Mesendoderm (in vitro differentiated cells): ENCODE measurements around the gene ARSG.
A peak's percentile ranks its signal among the peaks of the same experiment; 100 is the strongest.

Source experiments
- DNase-seq: peaks from one replicate; pipeline ENCODE4 v3.0.0; 2013
- H2AK5ac ChIP-seq: 2 replicates; pipeline ENCODE4 v1.6.1; 2013; ENCODE audit warnings: low read length, inconsistent platforms
- H2BK120ac ChIP-seq: 2 replicates; pipeline ENCODE4 v1.6.1; 2013; ENCODE audit warnings: low read depth, mild to moderate bottlenecking, low read length, moderate library complexity, mixed read lengths
- H2BK15ac ChIP-seq: replicated peaks from 2 replicates; pipeline ENCODE4 v1.6.1; 2013; ENCODE audit warnings: low read depth, mild to moderate bottlenecking, moderate library complexity
- H2BK5ac ChIP-seq: 2 replicates; pipeline ENCODE4 v1.6.1; 2013; ENCODE audit warnings: low read length, inconsistent platforms
- H3K18ac ChIP-seq: 2 replicates; pipeline ENCODE4 v1.6.1; 2013; ENCODE audit warnings: mild to moderate bottlenecking, low read length, mixed read lengths
- H3K23ac ChIP-seq: one replicate; pipeline ENCODE4 v1.6.1; 2013; ENCODE audit warnings: low read length
- H3K27ac ChIP-seq: 2 replicates; pipeline ENCODE4 v1.5.1; 2013; ENCODE audit warnings: low read depth, mild to moderate bottlenecking, inconsistent platforms, low read length, moderate library complexity
- H3K27me3 ChIP-seq: 2 replicates; pipeline ENCODE4 v1.6.1; 2013; ENCODE audit warnings: low read length, control low read depth, mild to moderate bottlenecking, inconsistent platforms; ENCODE audit not compliant: insufficient read depth, poor library complexity
- H3K36me3 ChIP-seq: 2 replicates; pipeline ENCODE4 v1.6.1; 2013; ENCODE audit warnings: low read length, inconsistent platforms; ENCODE audit not compliant: control insufficient read depth, insufficient read depth
- H3K4ac ChIP-seq: one replicate; pipeline ENCODE4 v1.6.1; 2013; ENCODE audit warnings: low read depth, mild to moderate bottlenecking, low read length, moderate library complexity
- H3K4me1 ChIP-seq: 2 replicates; pipeline ENCODE4 v1.6.1; 2013; ENCODE audit warnings: low read depth, low read length, inconsistent platforms; ENCODE audit not compliant: control insufficient read depth
- H3K4me2 ChIP-seq: 2 replicates; pipeline ENCODE4 v1.6.1; 2013; ENCODE audit warnings: low read length
- H3K4me3 ChIP-seq: 2 replicates; pipeline ENCODE4 v1.5.1; 2013; ENCODE audit warnings: mild to moderate bottlenecking, low read length
- H3K56ac ChIP-seq: one replicate; pipeline ENCODE4 v1.6.1; 2013; ENCODE audit warnings: low read length
- H3K79me1 ChIP-seq: 2 replicates; pipeline ENCODE4 v1.6.1; 2013; ENCODE audit warnings: low read length, inconsistent platforms
- H3K79me2 ChIP-seq: 2 replicates; pipeline ENCODE4 v1.6.1; 2013; ENCODE audit warnings: mild to moderate bottlenecking, low read length; ENCODE audit not compliant: control insufficient read depth, insufficient read depth
- H3K9ac ChIP-seq: 2 replicates; pipeline ENCODE4 v1.6.1; 2013; ENCODE audit warnings: low read length, inconsistent platforms
- H4K5ac ChIP-seq: one replicate; pipeline ENCODE4 v1.6.1; 2013; ENCODE audit warnings: low read length
- H4K8ac ChIP-seq: one replicate; pipeline ENCODE4 v1.6.1; 2013; ENCODE audit warnings: low read depth, mild to moderate bottlenecking, control low read depth, low read length, moderate library complexity
- WGBS: extraction: QIAGEN DNeasy Blood & Tissue Kit; methylation state at CpG from one replicate; pipeline ENCODE4 v1.1.7; 2013; ENCODE audit warnings: low lambda C conversion rate, missing lambda C conversion rate; ENCODE audit not compliant: insufficient coverage; ENCODE audit errors: extremely low coverage; 5-methylcytosine and 5-hydroxymethylcytosine counted together

ARSG gene

GRCh38 chr17:68391561-68392268 is 100.4 kb downstream of the ARSG start:
- Histone ChIP-seq H3K23ac (no peak overlapping the region), H3K36me3 (no peaks in the 10 kb centered on the region), H3K4me2 (no peak overlapping the region), H3K4me3 (no peak overlapping the region), H2BK5ac (no peak overlapping the region), H3K79me1 (no peaks in the 10 kb centered on the region), H2BK120ac (no peak overlapping the region), H2BK15ac (no peak overlapping the region), H3K9ac (no peak overlapping the region), H2AK5ac (no peak overlapping the region), H3K4me1 (no peaks in the 10 kb centered on the region), H3K56ac (no peak overlapping the region), H3K79me2 (no peaks in the 10 kb centered on the region), H3K27ac (no peak overlapping the region), H4K5ac (no peak overlapping the region), H3K18ac (no peak overlapping the region), H4K8ac (no peak overlapping the region), H3K27me3 (no peaks in the 10 kb centered on the region), H3K4ac (no peak overlapping the region)
- DNase-seq = no peak
- WGBS = no CpG with 5 or more reads among the region's 16 CpGs

GRCh38 chr17:68394608-68395331 is 103.5 kb downstream of the ARSG start:
- H3K4me1 ChIP-seq = no peaks in the 10 kb centered on the region
- H3K4me3 ChIP-seq = no peak overlapping the region
- no peak overlapping the region for H3K56ac ChIP-seq
- DNase-seq = no peak
- no peak overlapping the region for H3K27ac ChIP-seq
- no peak overlapping the region for H2BK120ac ChIP-seq
- no peaks in the 10 kb centered on the region for H3K79me2 ChIP-seq
- no peak overlapping the region for H4K5ac ChIP-seq
- no peak overlapping the region for H2BK15ac ChIP-seq
- no peak overlapping the region for H4K8ac ChIP-seq
- no peak overlapping the region for H2BK5ac ChIP-seq
- H3K79me1 ChIP-seq = no peaks in the 10 kb centered on the region
- H3K4me2 ChIP-seq = no peak overlapping the region
- H3K36me3 ChIP-seq = no peaks in the 10 kb centered on the region
- no CpG with 5 or more reads among the region's 12 CpGs for WGBS
- H3K27me3 ChIP-seq = no peaks in the 10 kb centered on the region
- H3K18ac ChIP-seq = no peak overlapping the region
- H3K23ac ChIP-seq = no peak overlapping the region
- H3K9ac ChIP-seq = no peak overlapping the region
- H2AK5ac ChIP-seq = no peak overlapping the region
- H3K4ac ChIP-seq = no peak overlapping the region

DNA sequence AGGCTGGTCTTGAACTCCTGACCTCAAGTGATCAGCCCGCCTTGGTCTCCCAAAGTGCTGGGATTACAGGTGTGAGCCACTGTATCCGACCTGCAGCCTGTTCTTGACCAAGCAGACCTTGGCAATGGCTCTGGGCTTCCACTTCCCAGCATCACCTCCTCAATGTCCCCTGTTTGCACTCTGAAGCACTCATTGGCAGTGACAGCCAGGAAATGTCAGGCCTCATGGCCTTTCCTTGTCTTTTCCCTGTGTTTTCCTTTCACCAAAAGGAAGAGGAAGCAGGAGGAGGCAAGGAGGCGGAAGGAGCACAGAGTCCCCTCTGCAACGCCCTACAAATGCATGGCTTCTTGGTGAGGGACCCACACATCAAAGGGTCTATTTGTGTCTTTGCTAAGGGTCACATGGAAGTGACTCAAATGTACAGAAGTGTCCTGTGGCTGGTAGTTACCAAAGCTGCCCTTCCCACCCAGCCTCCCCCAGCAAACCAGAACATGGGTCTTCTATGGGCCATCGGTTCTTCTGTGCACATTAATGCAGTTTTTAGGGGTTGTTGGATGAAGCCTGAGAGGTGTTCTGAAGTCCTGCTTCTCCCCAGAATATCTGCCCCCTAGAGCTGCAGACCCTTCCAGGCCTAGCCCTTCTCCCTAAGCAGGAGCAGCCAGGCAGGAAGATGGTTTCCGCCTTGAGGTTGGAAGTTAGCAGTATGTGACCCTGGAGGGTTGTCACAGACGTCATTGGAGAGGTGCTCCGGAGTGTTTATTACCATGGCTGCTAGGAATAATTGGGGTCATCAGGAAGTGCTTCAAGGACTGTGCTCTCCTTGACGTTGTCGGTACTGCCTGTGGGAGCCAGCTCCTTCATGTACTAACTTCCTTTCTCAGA is 105.2 kb downstream of the ARSG start:
- Histone ChIP-seq H2BK15ac (no peak overlapping the region), H3K27ac (no peak overlapping the region), H3K4me2 (no peak overlapping the region), H3K18ac (no peak overlapping the region), H2BK120ac (no peak overlapping the region), H2AK5ac (no peak overlapping the region), H3K27me3 (no peaks in the 10 kb centered on the region), H3K56ac (no peak overlapping the region), H3K4me1 (no peaks in the 10 kb centered on the region), H3K9ac (no peak overlapping the region), H2BK5ac (no peak overlapping the region), H3K4me3 (no peak overlapping the region), H4K8ac (no peak overlapping the region), H3K36me3 (no peaks in the 10 kb centered on the region), H3K4ac (no peak overlapping the region), H3K23ac (no peak overlapping the region), H3K79me2 (no peaks in the 10 kb centered on the region), H3K79me1 (no peaks in the 10 kb centered on the region), H4K5ac (no peak overlapping the region)
- no CpG with 5 or more reads among the region's 10 CpGs for WGBS
- no peak for DNase-seq

DNA sequence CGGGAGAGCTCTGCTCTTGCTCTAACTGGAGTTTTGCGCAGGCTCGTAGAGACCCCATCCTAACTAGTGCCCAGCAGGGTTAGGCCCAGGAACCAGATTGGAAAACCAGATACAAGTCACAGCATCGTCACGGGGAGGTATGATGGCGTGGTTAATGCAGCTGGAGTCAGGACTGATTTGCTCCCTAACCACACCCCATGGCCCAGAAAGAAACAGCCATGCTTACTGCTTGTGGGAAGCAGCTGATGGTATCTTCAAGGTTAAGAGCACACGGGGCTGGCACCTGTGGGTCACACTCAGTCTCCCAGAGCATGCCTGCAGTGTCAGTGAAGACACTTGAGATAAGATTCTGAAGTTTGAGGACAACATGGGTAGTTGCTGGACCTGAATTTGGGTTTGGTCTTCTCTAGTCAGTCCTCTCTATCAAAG is 105.8 kb downstream of the ARSG start:
- Histone ChIP-seq H3K27me3 (no peaks in the 10 kb centered on the region), H4K8ac (no peak overlapping the region), H4K5ac (no peak overlapping the region), H3K18ac (no peak overlapping the region), H3K4me1 (no peaks in the 10 kb centered on the region), H3K4me3 (no peak overlapping the region), H3K4ac (no peak overlapping the region), H3K56ac (no peak overlapping the region), H3K79me2 (no peaks in the 10 kb centered on the region), H2BK5ac (no peak overlapping the region), H2BK120ac (no peak overlapping the region), H3K4me2 (no peak overlapping the region), H2BK15ac (no peak overlapping the region), H3K79me1 (no peaks in the 10 kb centered on the region), H3K27ac (no peak overlapping the region), H3K23ac (no peak overlapping the region), H3K36me3 (no peaks in the 10 kb centered on the region), H3K9ac (no peak overlapping the region), H2AK5ac (no peak overlapping the region)
- no CpG with 5 or more reads among the region's 7 CpGs for WGBS
- no peak for DNase-seq

DNA sequence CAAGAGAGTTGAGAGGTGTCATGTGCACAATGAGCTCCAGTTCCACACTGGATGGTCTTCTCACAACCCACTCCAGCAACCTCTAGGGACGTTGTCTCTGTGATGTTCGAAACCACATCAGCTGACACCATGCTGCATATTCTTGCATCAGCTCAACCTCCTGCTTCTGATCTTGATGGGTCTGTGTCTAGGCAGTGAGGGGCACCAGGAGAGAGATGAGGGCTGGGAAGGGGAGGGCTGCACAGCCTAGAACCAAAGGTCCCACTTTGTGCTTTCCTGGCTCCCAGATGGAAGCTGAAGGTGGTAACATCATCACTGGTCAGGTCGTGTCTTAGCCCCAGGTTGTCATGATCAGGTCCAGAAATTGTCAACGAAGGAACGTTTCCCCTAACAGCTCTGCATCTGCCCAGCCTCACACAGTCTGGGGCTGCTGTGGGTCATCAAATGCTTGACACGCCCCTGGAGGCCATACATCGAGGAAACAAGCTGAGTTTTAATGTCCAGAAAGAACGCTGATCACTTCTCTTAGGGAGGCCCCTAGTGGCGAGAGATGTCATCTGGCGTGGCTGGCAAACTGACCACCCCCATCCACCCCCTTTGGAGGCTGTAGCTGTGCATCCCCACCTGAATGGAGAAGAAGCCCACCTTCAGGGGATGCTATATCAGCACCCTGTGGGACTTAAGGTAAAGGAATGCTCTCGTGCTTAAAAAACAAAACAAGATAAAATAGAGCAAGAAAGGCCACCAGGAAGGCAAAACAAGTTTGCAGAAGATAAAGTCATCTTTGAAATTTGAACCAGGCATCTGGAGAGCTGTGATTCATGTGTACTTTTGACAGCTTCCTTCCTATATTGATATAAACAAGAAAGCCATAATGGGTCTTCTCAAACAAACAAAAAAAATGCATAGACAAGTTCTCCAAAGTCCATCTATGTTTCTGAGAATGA is 107.7 kb downstream of the ARSG start:
- H3K56ac ChIP-seq = no peak overlapping the region
- no peak overlapping the region for H2BK15ac ChIP-seq
- no peak overlapping the region for H4K5ac ChIP-seq
- H3K79me2 ChIP-seq = no peaks in the 10 kb centered on the region
- peak; percentile 87 for DNase-seq
- no peak overlapping the region for H2AK5ac ChIP-seq
- no peak overlapping the region for H3K18ac ChIP-seq
- no peak overlapping the region for H3K4ac ChIP-seq
- no peak overlapping the region for H2BK5ac ChIP-seq
- no peak overlapping the region for H4K8ac ChIP-seq
- no peaks in the 10 kb centered on the region for H3K36me3 ChIP-seq
- H3K27ac ChIP-seq = no peak overlapping the region
- no peak overlapping the region for H3K4me3 ChIP-seq
- WGBS = no CpG with 5 or more reads among the region's 11 CpGs
- H3K27me3 ChIP-seq = no peaks in the 10 kb centered on the region
- no peak overlapping the region for H3K4me2 ChIP-seq
- H3K23ac ChIP-seq = no peak overlapping the region
- H3K4me1 ChIP-seq = no peaks in the 10 kb centered on the region
- no peaks in the 10 kb centered on the region for H3K79me1 ChIP-seq
- no peak overlapping the region for H3K9ac ChIP-seq
- H2BK120ac ChIP-seq = no peak overlapping the region
